Thoracic aorta (tissue), 2 donors: ENCODE results near the gene SDE2. TPM values are rescaled to one million over a fixed set of nuclear protein-coding genes. Genes with fewer than 3 reads are reported as not detected.
"Not testable (repeated sequence)": the region's sequence is repeated elsewhere in the genome, so short reads cannot be mapped to it uniquely, and the experiment has no call there.

ENCODE experiments used
- ATAC-seq: fragments of 150-250 bp; one replicate; pipeline ENCODE4 v1.8.0; 2017; ENCODE audit warnings: low read depth; ENCODE audit not compliant: insufficient number of reproducible peaks, low FRiP score
- DNase-seq: peaks from one replicate; pipeline ENCODE4 v3.0.0-alpha.2; 2020; ENCODE audit warnings: low spot score
- H3K27ac ChIP-seq, 2 donors: fragments of 200-600 bp; sonication (generic); 1 replicate in 1 of 2; 2 replicates in 1 of 2; pipeline ENCODE4 v1.5.1; 2016; ENCODE audit warnings: mild to moderate bottlenecking in 2 of 2, moderate library complexity in 2 of 2
- H3K27me3 ChIP-seq: fragments of 200-600 bp; sonication (generic); replicated peaks from 2 replicates; pipeline ENCODE4 v1.6.0; 2016; ENCODE audit warnings: mild to moderate bottlenecking; ENCODE audit not compliant: insufficient read depth
- H3K36me3 ChIP-seq: fragments of 200-600 bp; sonication (generic); one replicate; pipeline ENCODE4 v1.5.1; 2016
- H3K4me1 ChIP-seq, 2 donors: fragments of 200-600 bp; sonication (generic); 1 replicate in 1 of 2; 2 replicates in 1 of 2; pipeline versions ENCODE4 v1.5.1 to v1.6.0; 2016; ENCODE audit warnings: low read depth in 2 of 2, mild to moderate bottlenecking in 1 of 2; ENCODE audit not compliant: control insufficient read depth in 1 of 2
- H3K4me3 ChIP-seq: fragments of 200-600 bp; sonication (generic); 2 replicates; pipeline ENCODE4 v1.5.1; 2016; ENCODE audit warnings: mild to moderate bottlenecking
- H3K9me3 ChIP-seq: fragments of 200-600 bp; sonication (generic); 2 replicates; pipeline ENCODE4 v1.5.1; 2016
- CTCF ChIP-seq: fragments of 200-600 bp; sonication (generic); IDR thresholded peaks from one replicate; pipeline ENCODE4 v1.5.1; 2019; ENCODE audit warnings: antibody characterized with exemption
- total RNA-seq, 2 donors: library from RNA; depleted of rRNA; stranded (reverse); fragments of >200 nt; gene quantifications; one replicate each; pipeline versions ENCODE4 v1.1.0 to v1.2.3, GENCODE V29; 2016

SDE2 gene
- total RNA-seq, 2 donors from 2014 or later, result 19.1 to 33.2 TPM

GRCh38 chr1:226002667-226003501, 3.7 kb upstream of the SDE2 start:
- no peaks in the 10 kb centered on the region for H3K36me3 ChIP-seq
- ATAC-seq (no peak), DNase-seq (peak; percentile 13)
- peak overlapping the region; percentile 47 to 72 for H3K27ac ChIP-seq
- H3K4me3 ChIP-seq, result no peak overlapping the region
- no peaks in the 10 kb centered on the region for H3K27me3 ChIP-seq
- no peak for TF ChIP-seq CTCF
- H3K4me1 ChIP-seq, result peaks cover 7 to 33% of the 10 kb centered on the region in 2 donors
- no peaks in the 10 kb centered on the region for H3K9me3 ChIP-seq

- DNase-seq (peak; percentile 53), ATAC-seq (no peak)
- peaks cover 12 to 41% of the 10 kb centered on the region in 2 donors for H3K4me1 ChIP-seq
- no peak for TF ChIP-seq CTCF
- H3K27me3 ChIP-seq, result no peaks in the 10 kb centered on the region
- no peaks in the 10 kb centered on the region for H3K36me3 ChIP-seq
- no peak overlapping the region for H3K4me3 ChIP-seq
- peak overlapping the region; percentile 47 to 72 for H3K27ac ChIP-seq
- no peaks in the 10 kb centered on the region for H3K9me3 ChIP-seq
Measured at GRCh38 chr1:226001963-226002666, 3.0 kb upstream of the SDE2 start.

- no peaks in the 10 kb centered on the region for H3K36me3 ChIP-seq
- no peak for TF ChIP-seq CTCF
- ATAC-seq (no peak), DNase-seq (no peak)
- peak overlapping the region; percentile 47 to 95 for H3K27ac ChIP-seq
- no peaks in the 10 kb centered on the region for H3K27me3 ChIP-seq
- H3K4me1 ChIP-seq, result peaks cover 12 to 51% of the 10 kb centered on the region in 2 donors
- no peak overlapping the region for H3K4me3 ChIP-seq
- H3K9me3 ChIP-seq, result no peaks in the 10 kb centered on the region
Measured at GRCh38 chr1:226001088-226001487, 1.9 kb upstream of the SDE2 start.

GRCh38 chr1:226000493-226001081, 1.4 kb upstream of the SDE2 start:
- not testable (repeated sequence) for H3K27me3 ChIP-seq, DNase-seq, H3K9me3 ChIP-seq, ATAC-seq, H3K36me3 ChIP-seq
- peak overlapping the region; percentile 95 to 96 for H3K27ac ChIP-seq
- H3K4me1 ChIP-seq, result peaks cover 12 to 51% of the 10 kb centered on the region in 2 donors
- peak overlapping the region; percentile 87 for H3K4me3 ChIP-seq

DNA sequence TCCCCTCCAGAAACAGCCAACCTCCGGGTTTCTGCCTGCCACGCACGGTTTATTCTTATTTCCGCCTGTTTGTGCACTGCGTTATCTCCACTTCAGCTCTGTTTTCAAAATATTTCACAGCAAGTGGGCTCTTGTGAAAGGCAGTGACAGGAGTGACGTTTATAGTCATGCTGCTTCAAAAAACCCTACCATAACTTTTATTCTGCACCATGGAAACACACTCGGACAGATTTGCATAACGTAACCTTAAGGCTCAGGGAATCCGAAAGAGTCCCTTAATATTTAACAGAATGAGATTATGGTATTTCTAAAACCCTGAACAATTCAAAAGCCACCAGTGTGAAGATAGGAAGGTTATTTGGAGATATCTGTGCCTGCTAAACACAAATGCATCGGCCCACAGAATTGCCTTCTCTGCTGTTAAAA, 782 bp upstream of the SDE2 start:
- no peaks in the 10 kb centered on the region for H3K36me3 ChIP-seq
- H3K27me3 ChIP-seq, result no peaks in the 10 kb centered on the region
- DNase-seq (no peak), ATAC-seq (peak; percentile 7)
- TF ChIP-seq CTCF, result no peak
- H3K4me3 ChIP-seq, result peak overlapping the region; percentile 87
- no peaks in the 10 kb centered on the region for H3K9me3 ChIP-seq
- peaks cover 12 to 51% of the 10 kb centered on the region in 2 donors for H3K4me1 ChIP-seq
- peak overlapping the region; percentile 95 to 96 for H3K27ac ChIP-seq
